Measurements from ENCODE around the gene PLCL1.

GRCh38 chr2:197867033-197867432, 62.6 kb downstream of the PLCL1 start:
- TF ChIP-seq POLR2A (IDR thresholded peaks at IDR 0.05; ENCODE audit: borderline replicate concordance, extremely low read depth, insufficient read depth, insufficient read length) = no peak
- TF ChIP-seq TCF7L2 (IDR thresholded peaks at IDR 0.05; ENCODE audit: borderline replicate concordance, extremely low read depth, insufficient read depth, insufficient read length) = no peak
- TF ChIP-seq, protein P1, sequence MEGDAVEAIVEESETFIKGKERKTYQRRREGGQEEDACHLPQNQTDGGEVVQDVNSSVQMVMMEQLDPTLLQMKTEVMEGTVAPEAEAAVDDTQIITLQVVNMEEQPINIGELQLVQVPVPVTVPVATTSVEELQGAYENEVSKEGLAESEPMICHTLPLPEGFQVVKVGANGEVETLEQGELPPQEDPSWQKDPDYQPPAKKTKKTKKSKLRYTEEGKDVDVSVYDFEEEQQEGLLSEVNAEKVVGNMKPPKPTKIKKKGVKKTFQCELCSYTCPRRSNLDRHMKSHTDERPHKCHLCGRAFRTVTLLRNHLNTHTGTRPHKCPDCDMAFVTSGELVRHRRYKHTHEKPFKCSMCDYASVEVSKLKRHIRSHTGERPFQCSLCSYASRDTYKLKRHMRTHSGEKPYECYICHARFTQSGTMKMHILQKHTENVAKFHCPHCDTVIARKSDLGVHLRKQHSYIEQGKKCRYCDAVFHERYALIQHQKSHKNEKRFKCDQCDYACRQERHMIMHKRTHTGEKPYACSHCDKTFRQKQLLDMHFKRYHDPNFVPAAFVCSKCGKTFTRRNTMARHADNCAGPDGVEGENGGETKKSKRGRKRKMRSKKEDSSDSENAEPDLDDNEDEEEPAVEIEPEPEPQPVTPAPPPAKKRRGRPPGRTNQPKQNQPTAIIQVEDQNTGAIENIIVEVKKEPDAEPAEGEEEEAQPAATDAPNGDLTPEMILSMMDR (IDR thresholded peaks at IDR 0.05 in 2 of 3, conservative IDR thresholded peaks at IDR 0.05 in 1 of 3; ENCODE audit: borderline replicate concordance in 1 of 3, insufficient read depth in 1 of 3, low read depth in 2 of 3, low read length in 2 of 3) = no peak
- TF ChIP-seq ELF1 (IDR thresholded peaks at IDR 0.05; ENCODE audit: borderline replicate concordance, low read depth) = no peak
- TF ChIP-seq YY1 (IDR thresholded peaks at IDR 0.05; ENCODE audit: extremely low read depth, insufficient replicate concordance, low read depth, low read length) = no peak
- TF ChIP-seq, protein P2, sequence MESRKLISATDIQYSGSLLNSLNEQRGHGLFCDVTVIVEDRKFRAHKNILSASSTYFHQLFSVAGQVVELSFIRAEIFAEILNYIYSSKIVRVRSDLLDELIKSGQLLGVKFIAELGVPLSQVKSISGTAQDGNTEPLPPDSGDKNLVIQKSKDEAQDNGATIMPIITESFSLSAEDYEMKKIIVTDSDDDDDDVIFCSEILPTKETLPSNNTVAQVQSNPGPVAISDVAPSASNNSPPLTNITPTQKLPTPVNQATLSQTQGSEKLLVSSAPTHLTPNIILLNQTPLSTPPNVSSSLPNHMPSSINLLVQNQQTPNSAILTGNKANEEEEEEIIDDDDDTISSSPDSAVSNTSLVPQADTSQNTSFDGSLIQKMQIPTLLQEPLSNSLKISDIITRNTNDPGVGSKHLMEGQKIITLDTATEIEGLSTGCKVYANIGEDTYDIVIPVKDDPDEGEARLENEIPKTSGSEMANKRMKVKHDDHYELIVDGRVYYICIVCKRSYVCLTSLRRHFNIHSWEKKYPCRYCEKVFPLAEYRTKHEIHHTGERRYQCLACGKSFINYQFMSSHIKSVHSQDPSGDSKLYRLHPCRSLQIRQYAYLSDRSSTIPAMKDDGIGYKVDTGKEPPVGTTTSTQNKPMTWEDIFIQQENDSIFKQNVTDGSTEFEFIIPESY (IDR thresholded peaks at IDR 0.05; ENCODE audit: extremely low read depth, insufficient replicate concordance, low read length) = no peak

Data from HCT116 (cell line).